Fibroblast of lung (primary cell): ENCODE results near the gene MTMR1. TPM values are rescaled to one million over a fixed set of nuclear protein-coding genes. Genes with fewer than 3 reads are reported as not detected.

ENCODE experiments used
- DNase-seq, 2 donors: peaks; one replicate each; pipeline versions ENCODE4 v3.0.0 to v3.0.0-alpha.2; 2010; ENCODE audit warnings: low read depth in 2 of 2
- H2AFZ ChIP-seq: 2 replicates; pipeline ENCODE4 v1.5.1; 2012; ENCODE audit warnings: low read length, control low read depth, inconsistent platforms
- H3K27ac ChIP-seq: 2 replicates; pipeline ENCODE4 v1.5.1; 2011; ENCODE audit warnings: low read length, control low read depth; ENCODE audit not compliant: insufficient read depth
- H3K27me3 ChIP-seq: 2 replicates; pipeline ENCODE4 v1.5.1; 2011; ENCODE audit warnings: mild to moderate bottlenecking, low read length; ENCODE audit not compliant: control insufficient read depth, insufficient read depth
- H3K36me3 ChIP-seq: 2 replicates; pipeline ENCODE4 v1.5.1; 2011; ENCODE audit warnings: low read length; ENCODE audit not compliant: control insufficient read depth, insufficient read depth
- H3K4me1 ChIP-seq: 2 replicates; pipeline ENCODE4 v1.5.1; 2011; ENCODE audit warnings: low read length; ENCODE audit not compliant: control insufficient read depth, insufficient read depth; ENCODE audit errors: extremely low read depth
- H3K4me2 ChIP-seq: 2 replicates; pipeline ENCODE4 v1.5.1; 2011; ENCODE audit warnings: low read length, control low read depth; ENCODE audit not compliant: insufficient read depth; ENCODE audit errors: extremely low read depth
- H3K4me3 ChIP-seq, 4 experiments: fragments of 200-600 bp in 1 of 4; sonication (generic) in 1 of 4; replicated peaks in 1 of 4; 2 replicates each; pipeline ENCODE4 v1.5.1; 2011 to 2016; ENCODE audit warnings: low read length in 4 of 4, low read depth in 3 of 4, mild to moderate bottlenecking in 3 of 4, control low read depth in 2 of 4, inconsistent platforms in 1 of 4, mixed read lengths in 1 of 4; ENCODE audit not compliant: insufficient read depth in 1 of 4; ENCODE audit errors: control extremely low read depth in 1 of 4
- H3K79me2 ChIP-seq: 2 replicates; pipeline ENCODE4 v1.5.1; 2012; ENCODE audit warnings: mild to moderate bottlenecking, low read length, inconsistent platforms; ENCODE audit not compliant: control insufficient read depth, insufficient read depth
- H3K9ac ChIP-seq: 2 replicates; pipeline ENCODE4 v1.5.1; 2011; ENCODE audit warnings: mild to moderate bottlenecking, low read length, control low read depth; ENCODE audit not compliant: insufficient read depth
- H3K9me3 ChIP-seq: 2 replicates; pipeline ENCODE4 v1.5.1; 2012; ENCODE audit warnings: low read depth, low read length; ENCODE audit not compliant: control insufficient read depth, insufficient read depth
- H4K20me1 ChIP-seq: 2 replicates; pipeline ENCODE4 v1.5.1; 2011; ENCODE audit warnings: low read length; ENCODE audit not compliant: control insufficient read depth, insufficient read depth; ENCODE audit errors: extremely low read depth
- EZH2 ChIP-seq: IDR thresholded peaks from 2 replicates; pipeline ENCODE4 v1.5.1; 2012; ENCODE audit warnings: low read length, control low read depth, mild to moderate bottlenecking; ENCODE audit errors: missing control alignments
- polyA plus RNA-seq, 2 donors: library from polyadenylated mRNA; depleted of rRNA in 1 of 2; stranded (reverse) in 1 of 2; unstranded in 1 of 2; fragments of >200 nt; gene quantifications; 2 replicates each; pipeline ENCODE4 v1.2.1, GENCODE V29; 2011 to 2012; ENCODE audit warnings: missing spikeins in 1 of 2
- total RNA-seq: library from RNA; depleted of rRNA; stranded (reverse); fragments of >200 nt; gene quantifications from 2 replicates; pipeline ENCODE4 v1.2.1, GENCODE V29; 2014
- TF ChIP-seq, protein P1 (sequence below), 2 donors: IDR thresholded peaks in 1 of 2; conservative IDR thresholded peaks in 1 of 2; 1 replicate in 1 of 2; 2 replicates in 1 of 2; pipeline ENCODE4 v1.5.1; 2011 to 2012; ENCODE audit warnings: low read length in 2 of 2, control low read depth in 1 of 2, inconsistent platforms in 1 of 2, low read depth in 1 of 2, mild to moderate bottlenecking in 1 of 2

The MTMR1 gene
- total and polyA plus RNA-seq, 2 donors (not counting 1 experiment from before 2014, with no cell fraction given) = 22.3 to 28.1 TPM

DNA sequence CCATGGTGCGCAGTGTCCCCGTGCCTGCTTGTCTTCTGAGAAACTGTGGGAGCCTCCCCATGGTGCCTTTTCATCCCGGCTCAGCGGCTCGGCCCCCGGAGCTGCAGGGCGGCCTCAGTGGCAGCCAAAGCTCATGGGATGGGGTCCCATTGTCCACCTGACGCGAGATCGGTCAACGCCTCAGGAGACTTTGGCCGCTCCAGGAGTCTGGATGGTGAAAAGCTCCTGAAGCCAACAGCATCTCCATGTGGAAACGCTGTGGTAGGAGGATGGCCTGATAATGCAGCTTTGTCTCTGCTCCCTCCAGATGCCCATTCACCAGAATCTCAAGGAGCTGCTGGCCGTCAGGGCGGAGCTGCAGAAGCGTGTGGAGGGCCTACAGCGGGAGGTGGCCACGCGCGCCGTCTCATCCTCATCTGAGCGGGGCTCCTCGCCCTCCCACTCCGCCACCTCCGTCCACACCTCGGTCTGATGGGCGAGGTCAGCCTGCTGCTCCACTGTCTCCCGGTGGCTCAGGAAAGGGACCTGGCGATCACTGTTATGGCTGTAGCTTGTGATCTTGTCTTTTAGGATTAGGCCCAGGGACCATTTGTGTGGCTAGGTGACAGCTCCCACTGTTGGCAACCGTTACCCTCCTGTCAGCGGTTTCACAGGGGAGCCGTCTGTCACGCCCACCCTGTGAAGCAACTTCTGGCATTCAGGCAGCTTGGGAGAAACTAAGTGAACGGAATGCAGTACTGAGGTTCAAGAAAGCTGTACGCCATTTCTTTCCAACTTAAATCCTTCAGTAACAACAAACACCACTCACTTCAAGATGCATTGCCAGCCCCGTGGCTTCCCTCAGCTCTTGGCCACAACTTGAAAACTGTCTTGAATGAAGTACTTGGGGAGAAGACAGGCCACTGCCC lies 69.3 kb downstream of the MTMR1 start:
- no peak overlapping the region for H3K9ac ChIP-seq
- no peaks in the 10 kb centered on the region for H3K9me3 ChIP-seq
- DNase-seq = peak in 1 of 2 donors; percentile 9
- H2AFZ ChIP-seq = no peak overlapping the region
- no peak overlapping the region for H3K27ac ChIP-seq
- no peaks in the 10 kb centered on the region for H3K27me3 ChIP-seq
- no peak overlapping the region for H3K4me3 ChIP-seq
- peaks cover 2% of the 10 kb centered on the region for H3K36me3 ChIP-seq
- TF ChIP-seq, protein P1, sequence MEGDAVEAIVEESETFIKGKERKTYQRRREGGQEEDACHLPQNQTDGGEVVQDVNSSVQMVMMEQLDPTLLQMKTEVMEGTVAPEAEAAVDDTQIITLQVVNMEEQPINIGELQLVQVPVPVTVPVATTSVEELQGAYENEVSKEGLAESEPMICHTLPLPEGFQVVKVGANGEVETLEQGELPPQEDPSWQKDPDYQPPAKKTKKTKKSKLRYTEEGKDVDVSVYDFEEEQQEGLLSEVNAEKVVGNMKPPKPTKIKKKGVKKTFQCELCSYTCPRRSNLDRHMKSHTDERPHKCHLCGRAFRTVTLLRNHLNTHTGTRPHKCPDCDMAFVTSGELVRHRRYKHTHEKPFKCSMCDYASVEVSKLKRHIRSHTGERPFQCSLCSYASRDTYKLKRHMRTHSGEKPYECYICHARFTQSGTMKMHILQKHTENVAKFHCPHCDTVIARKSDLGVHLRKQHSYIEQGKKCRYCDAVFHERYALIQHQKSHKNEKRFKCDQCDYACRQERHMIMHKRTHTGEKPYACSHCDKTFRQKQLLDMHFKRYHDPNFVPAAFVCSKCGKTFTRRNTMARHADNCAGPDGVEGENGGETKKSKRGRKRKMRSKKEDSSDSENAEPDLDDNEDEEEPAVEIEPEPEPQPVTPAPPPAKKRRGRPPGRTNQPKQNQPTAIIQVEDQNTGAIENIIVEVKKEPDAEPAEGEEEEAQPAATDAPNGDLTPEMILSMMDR (conservative IDR thresholded peaks at IDR 0.05 in 1 of 2, IDR thresholded peaks at IDR 0.05 in 1 of 2; ENCODE audit: low read depth in 1 of 2, low read length in 2 of 2) = no peak
- no peak for TF ChIP-seq EZH2
- H3K4me2 ChIP-seq = no peak overlapping the region
- H3K4me1 ChIP-seq = peaks cover 5% of the 10 kb centered on the region
- no peaks in the 10 kb centered on the region for H3K79me2 ChIP-seq
- H4K20me1 ChIP-seq = no peaks in the 10 kb centered on the region

DNA sequence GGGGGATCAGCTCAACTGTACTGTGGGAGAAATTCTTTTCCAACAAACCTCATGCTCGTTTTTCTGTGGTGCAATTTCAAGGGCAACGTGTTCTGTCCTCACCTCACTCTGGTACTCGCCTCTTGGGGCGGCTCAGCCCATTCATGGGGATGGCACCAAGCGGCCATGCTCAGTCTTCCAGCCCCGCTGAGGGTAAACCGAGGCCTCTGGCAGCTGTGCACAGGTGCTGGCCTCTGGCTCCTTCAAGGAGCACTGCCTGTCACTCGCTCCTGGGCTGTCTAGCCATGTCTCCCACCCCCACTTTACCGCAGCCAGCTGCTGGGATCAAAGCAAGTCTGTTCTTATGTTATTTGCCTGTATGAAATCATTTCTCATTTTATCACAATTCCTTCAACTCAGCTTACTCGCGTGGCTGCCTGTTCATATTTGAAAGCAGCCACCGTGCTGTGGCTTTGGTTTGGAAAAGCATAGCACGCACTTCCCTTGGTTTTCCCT lies 70.2 kb downstream of the MTMR1 start:
- H3K4me2 ChIP-seq = no peak overlapping the region
- no peaks in the 10 kb centered on the region for H3K9me3 ChIP-seq
- no peak for DNase-seq
- H3K79me2 ChIP-seq = no peaks in the 10 kb centered on the region
- no peaks in the 10 kb centered on the region for H3K27me3 ChIP-seq
- peaks cover 2% of the 10 kb centered on the region for H3K36me3 ChIP-seq
- H3K4me3 ChIP-seq = no peak overlapping the region
- no peak overlapping the region for H2AFZ ChIP-seq
- TF ChIP-seq, protein P1 (conservative IDR thresholded peaks at IDR 0.05 in 1 of 2, IDR thresholded peaks at IDR 0.05 in 1 of 2; ENCODE audit: low read depth in 1 of 2, low read length in 2 of 2) = no peak
- no peak for TF ChIP-seq EZH2
- H3K4me1 ChIP-seq = peaks cover 9% of the 10 kb centered on the region
- H3K27ac ChIP-seq = no peak overlapping the region
- H4K20me1 ChIP-seq = no peaks in the 10 kb centered on the region
- H3K9ac ChIP-seq = no peak overlapping the region

DNA sequence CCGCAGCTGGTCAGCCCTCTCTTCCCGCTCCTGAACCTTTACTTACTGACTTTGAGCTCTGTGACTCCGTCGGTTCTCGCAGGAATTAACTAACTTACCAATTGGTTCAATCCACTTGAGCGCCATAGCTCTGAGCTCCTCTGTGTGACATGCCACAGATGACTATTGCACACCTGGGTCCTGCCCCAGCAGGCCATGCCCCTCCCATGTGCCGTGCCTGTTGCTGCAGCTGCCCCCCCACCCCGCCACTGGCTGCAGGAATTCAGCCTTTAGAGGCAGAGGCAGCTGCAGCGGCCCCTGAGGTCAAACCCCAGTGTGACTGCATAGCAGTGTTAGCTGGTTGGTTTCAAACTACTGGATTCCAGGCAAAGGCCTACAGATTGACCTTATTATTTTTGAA lies 70.6 kb downstream of the MTMR1 start:
- no peak overlapping the region for H2AFZ ChIP-seq
- peaks cover 2% of the 10 kb centered on the region for H3K36me3 ChIP-seq
- H3K27ac ChIP-seq = no peak overlapping the region
- H3K27me3 ChIP-seq = no peaks in the 10 kb centered on the region
- no peak overlapping the region for H3K4me2 ChIP-seq
- H3K9ac ChIP-seq = no peak overlapping the region
- H3K9me3 ChIP-seq = no peaks in the 10 kb centered on the region
- H4K20me1 ChIP-seq = no peaks in the 10 kb centered on the region
- no peak for TF ChIP-seq EZH2
- TF ChIP-seq, protein P1 (conservative IDR thresholded peaks at IDR 0.05 in 1 of 2, IDR thresholded peaks at IDR 0.05 in 1 of 2; ENCODE audit: low read depth in 1 of 2, low read length in 2 of 2) = no peak
- H3K4me1 ChIP-seq = peaks cover 9% of the 10 kb centered on the region
- no peak for DNase-seq
- no peak overlapping the region for H3K4me3 ChIP-seq
- H3K79me2 ChIP-seq = no peaks in the 10 kb centered on the region
